SK-N-SH (cell line): ENCODE data around the gene USP34. TPM values are rescaled to one million over a fixed set of nuclear protein-coding genes. Genes with fewer than 3 reads are reported as not detected.

Experiments
- CTCF ChIA-PET: fragments of 300-600, 350-600 bp; formaldehyde crosslinking; extraction: SDS; loops from one replicate; lab custom pipeline; 2021; lab: Yijun Ruan, JAX
- POLR2A ChIA-PET: fragments of 350-600 bp; sonication (Branson Sonifier 250); formaldehyde crosslinking; extraction: SDS; loops from one replicate; lab custom pipeline; 2020; ENCODE audit warnings: antibody characterized with exemption, inconsistent platforms; lab: Yijun Ruan, JAX
- DNase-seq: peaks from one replicate; pipeline ENCODE4 v3.0.0; 2012
- H2AFZ ChIP-seq: fragments of 200-600 bp; sonication (generic); 2 replicates; pipeline ENCODE4 v1.8.1; 2016; ENCODE audit warnings: antibody characterized with exemption, mild to moderate bottlenecking, low read depth
- H3F3A ChIP-seq: fragments of 200-600 bp; sonication (generic); replicated peaks from 2 replicates; pipeline ENCODE3; 2016; ENCODE audit warnings: antibody characterized with exemption, mild to moderate bottlenecking; ENCODE audit not compliant: insufficient read depth
- H3K27ac ChIP-seq, 2 experiments: fragments of 200-500 bp in 1 of 2; fragments of 200-600 bp in 1 of 2; sonication (Bioruptor generic) in 1 of 2; sonication (generic), shearing (Covaris generic) in 1 of 2; 2 replicates each; pipeline versions ENCODE4 v1.5.1 to v1.6.1; 2014 to 2016; ENCODE audit warnings: low read depth in 2 of 2, inconsistent platforms in 1 of 2, low read length in 1 of 2, mild to moderate bottlenecking in 1 of 2, mixed read lengths in 1 of 2
- H3K27me3 ChIP-seq: fragments of 200-600 bp; sonication (generic), shearing (Covaris generic); 2 replicates; pipeline ENCODE4 v1.6.1; 2016; ENCODE audit warnings: mixed run types; ENCODE audit not compliant: insufficient read depth
- H3K36me3 ChIP-seq, 2 experiments: fragments of 200-500 bp in 1 of 2; fragments of 200-600 bp in 1 of 2; sonication (Bioruptor generic) in 1 of 2; sonication (generic) in 1 of 2; replicated peaks in 1 of 2; 2 replicates each; pipeline versions ENCODE3 to v1.5.1; 2014 to 2016; ENCODE audit warnings: low read length in 1 of 2, mild to moderate bottlenecking in 1 of 2; ENCODE audit not compliant: insufficient read depth in 2 of 2, control insufficient read depth in 1 of 2
- H3K4me1 ChIP-seq, 2 experiments: fragments of 200-500 bp in 1 of 2; fragments of 200-600 bp in 1 of 2; sonication (Bioruptor generic) in 1 of 2; sonication (generic), shearing (Covaris generic) in 1 of 2; 2 replicates each; pipeline versions ENCODE4 v1.5.1 to v1.6.1; 2014 to 2016; ENCODE audit warnings: low read depth in 1 of 2, low read length in 1 of 2, mixed run types in 1 of 2; ENCODE audit not compliant: insufficient read depth in 2 of 2, control insufficient read depth in 1 of 2
- H3K4me2 ChIP-seq: fragments of 200-600 bp; sonication (generic), shearing (Covaris generic); 2 replicates; pipeline ENCODE4 v1.6.1; 2017; ENCODE audit warnings: mixed run types
- H3K4me3 ChIP-seq, 2 experiments: fragments of 200-500 bp in 1 of 2; fragments of 200-600 bp in 1 of 2; sonication (Bioruptor generic) in 1 of 2; sonication (generic), shearing (Covaris generic) in 1 of 2; 2 replicates each; pipeline versions ENCODE4 v1.5.1 to v1.8.1; 2014 to 2016; ENCODE audit warnings: low read depth in 2 of 2, inconsistent platforms in 1 of 2, low read length in 1 of 2, mild to moderate bottlenecking in 1 of 2, mixed read lengths in 1 of 2, moderate library complexity in 1 of 2
- H3K79me2 ChIP-seq: fragments of 200-600 bp; sonication (generic); 2 replicates; pipeline ENCODE4 v1.8.1; 2017; ENCODE audit warnings: mild to moderate bottlenecking; ENCODE audit not compliant: insufficient read depth
- H3K9ac ChIP-seq: fragments of 200-600 bp; sonication (generic); 2 replicates; pipeline ENCODE4 v1.6.1; 2017; ENCODE audit warnings: mixed run types
- H3K9me2 ChIP-seq: fragments of 200-600 bp; sonication (generic); 2 replicates; pipeline ENCODE4 v1.6.1; 2017; ENCODE audit warnings: mixed run types
- H3K9me3 ChIP-seq: fragments of 200-600 bp; sonication (generic); 2 replicates; pipeline ENCODE4 v1.6.1; 2017; ENCODE audit warnings: mixed run types, mild to moderate bottlenecking, moderate library complexity
- H4K20me1 ChIP-seq: fragments of 200-600 bp; sonication (generic); 2 replicates; pipeline ENCODE4 v1.6.1; 2017; ENCODE audit warnings: mild to moderate bottlenecking, mixed run types; ENCODE audit not compliant: insufficient read depth
- ELF1 ChIP-seq: IDR thresholded peaks from 2 replicates; pipeline ENCODE4 v1.4.0; 2012
- EP300 ChIP-seq, 2 experiments: IDR thresholded peaks; 2 replicates each; pipeline versions ENCODE4 v1.4.0 to v1.6.1; 2012; ENCODE audit warnings: borderline replicate concordance in 1 of 2, low read depth in 1 of 2, low read length in 1 of 2
- FOXM1 ChIP-seq: IDR thresholded peaks from 2 replicates; pipeline ENCODE4 v1.4.0; 2012; ENCODE audit warnings: low read depth, mild to moderate bottlenecking
- GABPA ChIP-seq: IDR thresholded peaks from 2 replicates; pipeline ENCODE4 v1.4.0; 2012; ENCODE audit warnings: low read depth, mild to moderate bottlenecking
- GATA2 ChIP-seq: sonication (generic); formaldehyde crosslinking; IDR thresholded peaks from 2 replicates; pipeline ENCODE4 v1.5.0; 2020; ENCODE audit warnings: mild to moderate bottlenecking, missing genetic modification reagents
- NRF1 ChIP-seq: IDR thresholded peaks from 2 replicates; pipeline ENCODE4 v1.6.1; 2012; ENCODE audit warnings: low read depth, mild to moderate bottlenecking, low read length
- RCOR1 ChIP-seq: fragments of 150-350 bp; IDR thresholded peaks from 2 replicates; pipeline ENCODE4 v1.6.1; 2017; ENCODE audit warnings: antibody characterized with exemption, low read length
- TAF1 ChIP-seq: IDR thresholded peaks from 2 replicates; pipeline ENCODE4 v1.6.1; 2012; ENCODE audit warnings: low read depth, mild to moderate bottlenecking, low read length, moderate library complexity, borderline replicate concordance
- YY1 ChIP-seq: IDR thresholded peaks from 2 replicates; pipeline ENCODE4 v1.4.0; 2012; ENCODE audit warnings: low read depth, mild to moderate bottlenecking
- WGBS: methylation state at CpG from one replicate; pipeline ENCODE4 v1.1.6; 2017; ENCODE audit warnings: low lambda C conversion rate; 5-methylcytosine and 5-hydroxymethylcytosine counted together
- polyA plus RNA-seq, 3 experiments: library from polyadenylated mRNA; depleted of rRNA; stranded (reverse); fragments of >200 nt; gene quantifications; 2 replicates each; pipeline ENCODE4 v1.2.3, GENCODE V29; 2012
- TF ChIP-seq, protein P1 (sequence below): IDR thresholded peaks from 2 replicates; pipeline ENCODE4 v1.6.1; 2012; ENCODE audit warnings: mild to moderate bottlenecking, low read depth, low read length, moderate library complexity
- TF ChIP-seq, protein P2 (sequence below): fragments of 150-350 bp; IDR thresholded peaks from 2 replicates; pipeline ENCODE4 v1.6.1; 2016; ENCODE audit warnings: mild to moderate bottlenecking, low read depth, low read length
- TF ChIP-seq, protein P3 (sequence below): fragments of 150-350 bp; IDR thresholded peaks from 2 replicates; pipeline ENCODE4 v1.6.1; 2017; ENCODE audit warnings: antibody characterized with exemption, low read length, low read depth, borderline replicate concordance
- TF ChIP-seq, protein P4 (sequence below): IDR thresholded peaks from 2 replicates; pipeline ENCODE4; 2012
- TF ChIP-seq, protein P5 (sequence below): IDR thresholded peaks from 2 replicates; pipeline ENCODE4 v1.4.0; 2012; ENCODE audit warnings: low read depth, borderline replicate concordance

The USP34 gene
- polyA plus RNA-seq, 1 of the 3 experiments (the other 2 are of a cell fraction), result 31.4 TPM

DNA sequence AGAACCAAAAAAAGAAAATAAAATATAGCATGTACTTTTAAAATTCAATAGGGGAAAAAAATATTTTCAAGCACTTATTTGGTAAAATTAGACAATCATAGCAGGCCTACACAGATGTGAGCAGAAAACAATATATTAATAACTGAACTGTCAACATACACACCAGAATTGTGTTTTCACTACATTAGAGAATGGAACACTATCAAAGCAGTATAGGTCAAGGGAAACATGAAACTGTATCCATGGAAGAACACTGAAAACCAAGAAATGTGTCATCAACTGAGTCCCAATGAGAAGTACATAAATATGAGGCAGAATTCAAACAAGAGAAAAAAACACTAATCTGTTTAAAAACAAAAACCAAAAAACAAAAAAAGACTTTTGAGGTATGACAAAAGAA lies 132.4 kb downstream of the USP34 start (continued):
- TF ChIP-seq, protein P1, sequence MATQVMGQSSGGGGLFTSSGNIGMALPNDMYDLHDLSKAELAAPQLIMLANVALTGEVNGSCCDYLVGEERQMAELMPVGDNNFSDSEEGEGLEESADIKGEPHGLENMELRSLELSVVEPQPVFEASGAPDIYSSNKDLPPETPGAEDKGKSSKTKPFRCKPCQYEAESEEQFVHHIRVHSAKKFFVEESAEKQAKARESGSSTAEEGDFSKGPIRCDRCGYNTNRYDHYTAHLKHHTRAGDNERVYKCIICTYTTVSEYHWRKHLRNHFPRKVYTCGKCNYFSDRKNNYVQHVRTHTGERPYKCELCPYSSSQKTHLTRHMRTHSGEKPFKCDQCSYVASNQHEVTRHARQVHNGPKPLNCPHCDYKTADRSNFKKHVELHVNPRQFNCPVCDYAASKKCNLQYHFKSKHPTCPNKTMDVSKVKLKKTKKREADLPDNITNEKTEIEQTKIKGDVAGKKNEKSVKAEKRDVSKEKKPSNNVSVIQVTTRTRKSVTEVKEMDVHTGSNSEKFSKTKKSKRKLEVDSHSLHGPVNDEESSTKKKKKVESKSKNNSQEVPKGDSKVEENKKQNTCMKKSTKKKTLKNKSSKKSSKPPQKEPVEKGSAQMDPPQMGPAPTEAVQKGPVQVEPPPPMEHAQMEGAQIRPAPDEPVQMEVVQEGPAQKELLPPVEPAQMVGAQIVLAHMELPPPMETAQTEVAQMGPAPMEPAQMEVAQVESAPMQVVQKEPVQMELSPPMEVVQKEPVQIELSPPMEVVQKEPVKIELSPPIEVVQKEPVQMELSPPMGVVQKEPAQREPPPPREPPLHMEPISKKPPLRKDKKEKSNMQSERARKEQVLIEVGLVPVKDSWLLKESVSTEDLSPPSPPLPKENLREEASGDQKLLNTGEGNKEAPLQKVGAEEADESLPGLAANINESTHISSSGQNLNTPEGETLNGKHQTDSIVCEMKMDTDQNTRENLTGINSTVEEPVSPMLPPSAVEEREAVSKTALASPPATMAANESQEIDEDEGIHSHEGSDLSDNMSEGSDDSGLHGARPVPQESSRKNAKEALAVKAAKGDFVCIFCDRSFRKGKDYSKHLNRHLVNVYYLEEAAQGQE, result no peak
- TF ChIP-seq, protein P2, sequence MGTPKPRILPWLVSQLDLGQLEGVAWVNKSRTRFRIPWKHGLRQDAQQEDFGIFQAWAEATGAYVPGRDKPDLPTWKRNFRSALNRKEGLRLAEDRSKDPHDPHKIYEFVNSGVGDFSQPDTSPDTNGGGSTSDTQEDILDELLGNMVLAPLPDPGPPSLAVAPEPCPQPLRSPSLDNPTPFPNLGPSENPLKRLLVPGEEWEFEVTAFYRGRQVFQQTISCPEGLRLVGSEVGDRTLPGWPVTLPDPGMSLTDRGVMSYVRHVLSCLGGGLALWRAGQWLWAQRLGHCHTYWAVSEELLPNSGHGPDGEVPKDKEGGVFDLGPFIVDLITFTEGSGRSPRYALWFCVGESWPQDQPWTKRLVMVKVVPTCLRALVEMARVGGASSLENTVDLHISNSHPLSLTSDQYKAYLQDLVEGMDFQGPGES, result no peak

DNA sequence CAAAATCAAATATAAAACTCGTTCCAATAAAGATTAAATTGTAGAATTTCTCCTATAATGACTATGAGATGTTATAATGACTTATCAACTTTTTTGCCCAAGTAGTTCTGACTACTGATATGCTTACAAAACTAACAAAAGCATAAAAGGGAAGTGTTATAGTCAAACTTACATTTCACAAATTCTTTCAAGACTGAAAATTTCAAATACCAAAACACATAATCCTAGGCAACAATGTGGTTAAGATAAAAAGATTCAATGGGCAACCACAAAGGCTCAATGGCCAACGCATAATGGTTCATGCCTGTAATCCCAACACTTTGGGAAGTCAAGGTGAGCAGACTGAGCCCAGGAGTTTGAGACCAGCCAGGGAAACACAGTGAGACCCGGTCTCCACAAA lies 135.7 kb downstream of the USP34 start:
- Histone ChIP-seq H3K4me1 (no peaks in the 10 kb centered on the region), H3K9me2 (0 out of 2 replicates have a peak, but pooled peaks cover 4% of the 10 kb centered on the region), H3K36me3 (peaks cover 57 to 86% of the 10 kb centered on the region in 2 experiments), H3K9me3 (no peaks in the 10 kb centered on the region), H3K4me3 (no peak overlapping the region), H3K79me2 (peaks cover 4% of the 10 kb centered on the region; the same call in 1 of the 2 replicates), H3K27me3 (no peaks in the 10 kb centered on the region), H3K9ac (no peak overlapping the region), H4K20me1 (no peaks in the 10 kb centered on the region), H3K27ac (no peak overlapping the region), H3K4me2 (no peak overlapping the region), H2AFZ (no peak overlapping the region), H3F3A (peaks cover 30% of the 10 kb centered on the region)
- CTCF ChIA-PET, result interaction anchor here (1.5 kb wide), 1 partner anchor 44 kb away, joined by 3 read pairs; no protein-coding TSS in a partner anchor
- TF ChIP-seq, protein P3, sequence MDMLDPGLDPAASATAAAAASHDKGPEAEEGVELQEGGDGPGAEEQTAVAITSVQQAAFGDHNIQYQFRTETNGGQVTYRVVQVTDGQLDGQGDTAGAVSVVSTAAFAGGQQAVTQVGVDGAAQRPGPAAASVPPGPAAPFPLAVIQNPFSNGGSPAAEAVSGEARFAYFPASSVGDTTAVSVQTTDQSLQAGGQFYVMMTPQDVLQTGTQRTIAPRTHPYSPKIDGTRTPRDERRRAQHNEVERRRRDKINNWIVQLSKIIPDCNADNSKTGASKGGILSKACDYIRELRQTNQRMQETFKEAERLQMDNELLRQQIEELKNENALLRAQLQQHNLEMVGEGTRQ, result no peak
- TF ChIP-seq ELF1, result no peak
- no peak for TF ChIP-seq RCOR1
- TF ChIP-seq YY1, result no peak
- no peak for TF ChIP-seq TAF1
- TF ChIP-seq NRF1, result no peak
- no peak for TF ChIP-seq GABPA
- TF ChIP-seq, protein P4, sequence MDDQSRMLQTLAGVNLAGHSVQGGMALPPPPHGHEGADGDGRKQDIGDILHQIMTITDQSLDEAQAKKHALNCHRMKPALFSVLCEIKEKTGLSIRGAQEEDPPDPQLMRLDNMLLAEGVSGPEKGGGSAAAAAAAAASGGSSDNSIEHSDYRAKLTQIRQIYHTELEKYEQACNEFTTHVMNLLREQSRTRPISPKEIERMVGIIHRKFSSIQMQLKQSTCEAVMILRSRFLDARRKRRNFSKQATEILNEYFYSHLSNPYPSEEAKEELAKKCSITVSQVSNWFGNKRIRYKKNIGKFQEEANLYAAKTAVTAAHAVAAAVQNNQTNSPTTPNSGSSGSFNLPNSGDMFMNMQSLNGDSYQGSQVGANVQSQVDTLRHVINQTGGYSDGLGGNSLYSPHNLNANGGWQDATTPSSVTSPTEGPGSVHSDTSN, result no peak
- TF ChIP-seq, protein P1, result no peak
- TF ChIP-seq FOXM1, result no peak
- TF ChIP-seq GATA2, result no peak
- TF ChIP-seq, protein P5, sequence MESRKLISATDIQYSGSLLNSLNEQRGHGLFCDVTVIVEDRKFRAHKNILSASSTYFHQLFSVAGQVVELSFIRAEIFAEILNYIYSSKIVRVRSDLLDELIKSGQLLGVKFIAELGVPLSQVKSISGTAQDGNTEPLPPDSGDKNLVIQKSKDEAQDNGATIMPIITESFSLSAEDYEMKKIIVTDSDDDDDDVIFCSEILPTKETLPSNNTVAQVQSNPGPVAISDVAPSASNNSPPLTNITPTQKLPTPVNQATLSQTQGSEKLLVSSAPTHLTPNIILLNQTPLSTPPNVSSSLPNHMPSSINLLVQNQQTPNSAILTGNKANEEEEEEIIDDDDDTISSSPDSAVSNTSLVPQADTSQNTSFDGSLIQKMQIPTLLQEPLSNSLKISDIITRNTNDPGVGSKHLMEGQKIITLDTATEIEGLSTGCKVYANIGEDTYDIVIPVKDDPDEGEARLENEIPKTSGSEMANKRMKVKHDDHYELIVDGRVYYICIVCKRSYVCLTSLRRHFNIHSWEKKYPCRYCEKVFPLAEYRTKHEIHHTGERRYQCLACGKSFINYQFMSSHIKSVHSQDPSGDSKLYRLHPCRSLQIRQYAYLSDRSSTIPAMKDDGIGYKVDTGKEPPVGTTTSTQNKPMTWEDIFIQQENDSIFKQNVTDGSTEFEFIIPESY, result no peak
- TF ChIP-seq EP300 (IDR thresholded peaks at IDR 0.05; ENCODE audit: borderline replicate concordance in 1 of 2, low read depth in 1 of 2, low read length in 1 of 2), result no peak
- TF ChIP-seq, protein P2, result no peak
- DNase-seq, result no peak
- WGBS, result 92% methylated on average over 3 of the region's 3 CpGs
- POLR2A ChIA-PET, result no interaction called here
